ENCODE data around the gene ZNF800. TPM values are rescaled to one million over a fixed set of nuclear protein-coding genes. Genes with fewer than 3 reads are reported as not detected.

Gene ZNF800
- total and polyA plus RNA-seq, 4 donors = 4.8 to 15.2 (median 12.8) TPM

DNA sequence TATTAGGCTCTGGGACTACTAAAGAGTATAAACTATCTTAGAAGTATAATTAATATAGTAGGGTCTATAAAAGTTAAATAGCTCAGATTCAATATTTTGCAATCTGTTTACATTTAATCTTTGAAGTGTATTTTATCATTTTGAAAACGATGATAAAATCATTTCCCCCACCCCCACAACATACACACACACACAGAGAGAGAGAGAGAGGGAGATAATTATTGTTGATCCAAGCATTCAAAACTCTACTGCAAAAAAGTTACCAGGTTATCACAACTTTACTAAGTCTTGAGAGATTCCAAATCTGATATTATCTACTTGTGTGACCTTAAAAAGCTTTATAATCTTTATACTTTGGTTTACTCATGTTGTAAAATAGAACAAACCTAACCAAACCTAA is 14.0 kb downstream of the ZNF800 start (continued):
- TF ChIP-seq ATF3 (IDR thresholded peaks at IDR 0.05) (no peak), RXRA (IDR thresholded peaks at IDR 0.05) (no peak)

DNA sequence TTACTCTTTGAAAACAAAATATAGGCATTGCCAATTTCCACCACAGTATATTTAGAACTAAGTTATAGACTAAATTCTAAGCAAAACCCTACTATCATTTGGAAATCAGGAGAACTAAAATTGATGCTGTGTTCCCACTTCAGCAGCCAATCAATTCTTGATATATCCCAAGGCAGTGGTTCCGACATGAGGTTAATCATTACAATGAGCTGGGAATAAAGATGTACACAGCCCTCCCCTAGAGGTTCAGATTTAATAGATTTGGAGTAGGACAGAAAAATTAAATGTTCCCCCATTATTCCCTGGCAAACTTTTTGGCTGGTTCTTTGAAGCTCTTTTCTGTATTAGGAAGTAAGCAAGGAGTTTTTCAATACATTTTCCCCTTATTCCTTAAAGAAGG is 15.1 kb downstream of the ZNF800 start:
- no peak overlapping the region for H3K4me3 ChIP-seq (ENCODE audit: low read depth in 1 of 3, low read length in 3 of 3)
- no peak for TF ChIP-seq RXRA (IDR thresholded peaks at IDR 0.05)
- TF ChIP-seq RAD21 (IDR thresholded peaks at IDR 0.05) = no peak
- TF ChIP-seq FOXA2 (IDR thresholded peaks at IDR 0.05) = no peak
- no peak for TF ChIP-seq SP1 (IDR thresholded peaks at IDR 0.05)
- no peak for TF ChIP-seq HNF4G (IDR thresholded peaks at IDR 0.05)
- TF ChIP-seq ATF3 (IDR thresholded peaks at IDR 0.05) = no peak
- no peak for TF ChIP-seq HNF4A (conservative IDR thresholded peaks at IDR 0.05)
- TF ChIP-seq ZBTB33 (IDR thresholded peaks at IDR 0.05) = no peak
- TF ChIP-seq YY1 (IDR thresholded peaks at IDR 0.05) = no peak
- TF ChIP-seq NR2F2 (IDR thresholded peaks at IDR 0.05) = no peak
- TF ChIP-seq, protein P1, sequence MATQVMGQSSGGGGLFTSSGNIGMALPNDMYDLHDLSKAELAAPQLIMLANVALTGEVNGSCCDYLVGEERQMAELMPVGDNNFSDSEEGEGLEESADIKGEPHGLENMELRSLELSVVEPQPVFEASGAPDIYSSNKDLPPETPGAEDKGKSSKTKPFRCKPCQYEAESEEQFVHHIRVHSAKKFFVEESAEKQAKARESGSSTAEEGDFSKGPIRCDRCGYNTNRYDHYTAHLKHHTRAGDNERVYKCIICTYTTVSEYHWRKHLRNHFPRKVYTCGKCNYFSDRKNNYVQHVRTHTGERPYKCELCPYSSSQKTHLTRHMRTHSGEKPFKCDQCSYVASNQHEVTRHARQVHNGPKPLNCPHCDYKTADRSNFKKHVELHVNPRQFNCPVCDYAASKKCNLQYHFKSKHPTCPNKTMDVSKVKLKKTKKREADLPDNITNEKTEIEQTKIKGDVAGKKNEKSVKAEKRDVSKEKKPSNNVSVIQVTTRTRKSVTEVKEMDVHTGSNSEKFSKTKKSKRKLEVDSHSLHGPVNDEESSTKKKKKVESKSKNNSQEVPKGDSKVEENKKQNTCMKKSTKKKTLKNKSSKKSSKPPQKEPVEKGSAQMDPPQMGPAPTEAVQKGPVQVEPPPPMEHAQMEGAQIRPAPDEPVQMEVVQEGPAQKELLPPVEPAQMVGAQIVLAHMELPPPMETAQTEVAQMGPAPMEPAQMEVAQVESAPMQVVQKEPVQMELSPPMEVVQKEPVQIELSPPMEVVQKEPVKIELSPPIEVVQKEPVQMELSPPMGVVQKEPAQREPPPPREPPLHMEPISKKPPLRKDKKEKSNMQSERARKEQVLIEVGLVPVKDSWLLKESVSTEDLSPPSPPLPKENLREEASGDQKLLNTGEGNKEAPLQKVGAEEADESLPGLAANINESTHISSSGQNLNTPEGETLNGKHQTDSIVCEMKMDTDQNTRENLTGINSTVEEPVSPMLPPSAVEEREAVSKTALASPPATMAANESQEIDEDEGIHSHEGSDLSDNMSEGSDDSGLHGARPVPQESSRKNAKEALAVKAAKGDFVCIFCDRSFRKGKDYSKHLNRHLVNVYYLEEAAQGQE (IDR thresholded peaks at IDR 0.05) = no peak
- no peak for TF ChIP-seq JUND (IDR thresholded peaks at IDR 0.05)
- no peak for TF ChIP-seq EGR1 (IDR thresholded peaks at IDR 0.05; ENCODE audit: low read depth in 2 of 2)
- no peak for TF ChIP-seq GABPA (IDR thresholded peaks at IDR 0.05 in 1 of 2, conservative IDR thresholded peaks at IDR 0.05 in 1 of 2)
- TF ChIP-seq, protein P2, sequence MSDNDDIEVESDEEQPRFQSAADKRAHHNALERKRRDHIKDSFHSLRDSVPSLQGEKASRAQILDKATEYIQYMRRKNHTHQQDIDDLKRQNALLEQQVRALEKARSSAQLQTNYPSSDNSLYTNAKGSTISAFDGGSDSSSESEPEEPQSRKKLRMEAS (IDR thresholded peaks at IDR 0.05) = no peak
- no peak overlapping the region for H3K9ac ChIP-seq (ENCODE audit: low read depth in 1 of 2, low read length in 2 of 2)
- peaks cover 2 to 24% (median 20%) of the 10 kb centered on the region in 4 donors for H3K36me3 ChIP-seq (ENCODE audit: control insufficient read depth in 4 of 4, insufficient read depth in 3 of 4, low read depth in 1 of 4, low read length in 3 of 4)
- no peak overlapping the region for H3K27ac ChIP-seq (ENCODE audit: low read depth in 1 of 2, low read length in 2 of 2)
- WGBS = 23% methylated on average over 1 of the region's 1 CpG
- H3K27me3 ChIP-seq (ENCODE audit: control insufficient read depth in 4 of 4, insufficient read depth in 4 of 4, low read length in 3 of 4) = no peaks in the 10 kb centered on the region
- no peaks in the 10 kb centered on the region for H3K9me3 ChIP-seq (ENCODE audit: control insufficient read depth in 4 of 4, low read length in 3 of 4)
- DNase-seq (ENCODE audit: low spot score) = no peak
- H3K4me1 ChIP-seq (ENCODE audit: control insufficient read depth in 4 of 4, insufficient read depth in 4 of 4, low read length in 3 of 4) = peaks cover 0 to 3% (median 0%) of the 10 kb centered on the region in 4 donors

DNA sequence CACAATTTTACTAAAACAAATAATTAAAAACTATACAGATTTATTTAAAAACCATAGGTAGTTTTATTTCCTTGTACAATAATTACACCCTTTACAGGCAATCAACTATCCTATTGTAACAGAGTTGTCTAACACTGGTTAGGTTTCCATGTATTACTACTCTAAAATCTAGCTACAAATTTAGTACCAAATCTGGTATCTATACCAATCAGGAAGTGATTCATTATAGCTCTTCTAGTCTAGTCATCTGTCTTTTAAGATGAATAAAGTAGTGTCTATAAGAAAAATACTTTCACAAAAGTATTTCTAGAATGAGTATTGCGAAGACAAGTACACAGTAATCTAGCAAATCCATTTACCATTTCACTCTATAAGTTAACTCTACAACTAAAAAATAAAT is 16.9 kb downstream of the ZNF800 start:
- DNase-seq (ENCODE audit: low spot score) = no peak
- H3K4me1 ChIP-seq (ENCODE audit: control insufficient read depth in 4 of 4, insufficient read depth in 4 of 4, low read length in 3 of 4) = peaks cover 0 to 3% (median 0%) of the 10 kb centered on the region in 4 donors
- WGBS = 96% methylated on average over 1 of the region's 1 CpG
- peaks cover 2 to 27% (median 19%) of the 10 kb centered on the region in 4 donors for H3K36me3 ChIP-seq (ENCODE audit: control insufficient read depth in 4 of 4, insufficient read depth in 3 of 4, low read depth in 1 of 4, low read length in 3 of 4)
- no peak overlapping the region for H3K4me3 ChIP-seq (ENCODE audit: low read depth in 1 of 3, low read length in 3 of 3)
- H3K9me3 ChIP-seq (ENCODE audit: control insufficient read depth in 4 of 4, low read length in 3 of 4) = no peaks in the 10 kb centered on the region
- no peak overlapping the region for H3K27ac ChIP-seq (ENCODE audit: low read depth in 1 of 2, low read length in 2 of 2)
- H3K9ac ChIP-seq (ENCODE audit: low read depth in 1 of 2, low read length in 2 of 2) = no peak overlapping the region
- no peaks in the 10 kb centered on the region for H3K27me3 ChIP-seq (ENCODE audit: control insufficient read depth in 4 of 4, insufficient read depth in 4 of 4, low read length in 3 of 4)
- TF ChIP-seq GABPA (IDR thresholded peaks at IDR 0.05 in 1 of 2, conservative IDR thresholded peaks at IDR 0.05 in 1 of 2) (no peak), JUND (IDR thresholded peaks at IDR 0.05) (no peak), HNF4G (IDR thresholded peaks at IDR 0.05) (no peak), HNF4A (conservative IDR thresholded peaks at IDR 0.05) (no peak), SP1 (IDR thresholded peaks at IDR 0.05) (no peak), ATF3 (IDR thresholded peaks at IDR 0.05) (no peak), NR2F2 (IDR thresholded peaks at IDR 0.05) (no peak), RXRA (IDR thresholded peaks at IDR 0.05) (no peak), YY1 (IDR thresholded peaks at IDR 0.05) (no peak)
- TF ChIP-seq, protein P1 (IDR thresholded peaks at IDR 0.05) = no peak
- TF ChIP-seq, protein P3, sequence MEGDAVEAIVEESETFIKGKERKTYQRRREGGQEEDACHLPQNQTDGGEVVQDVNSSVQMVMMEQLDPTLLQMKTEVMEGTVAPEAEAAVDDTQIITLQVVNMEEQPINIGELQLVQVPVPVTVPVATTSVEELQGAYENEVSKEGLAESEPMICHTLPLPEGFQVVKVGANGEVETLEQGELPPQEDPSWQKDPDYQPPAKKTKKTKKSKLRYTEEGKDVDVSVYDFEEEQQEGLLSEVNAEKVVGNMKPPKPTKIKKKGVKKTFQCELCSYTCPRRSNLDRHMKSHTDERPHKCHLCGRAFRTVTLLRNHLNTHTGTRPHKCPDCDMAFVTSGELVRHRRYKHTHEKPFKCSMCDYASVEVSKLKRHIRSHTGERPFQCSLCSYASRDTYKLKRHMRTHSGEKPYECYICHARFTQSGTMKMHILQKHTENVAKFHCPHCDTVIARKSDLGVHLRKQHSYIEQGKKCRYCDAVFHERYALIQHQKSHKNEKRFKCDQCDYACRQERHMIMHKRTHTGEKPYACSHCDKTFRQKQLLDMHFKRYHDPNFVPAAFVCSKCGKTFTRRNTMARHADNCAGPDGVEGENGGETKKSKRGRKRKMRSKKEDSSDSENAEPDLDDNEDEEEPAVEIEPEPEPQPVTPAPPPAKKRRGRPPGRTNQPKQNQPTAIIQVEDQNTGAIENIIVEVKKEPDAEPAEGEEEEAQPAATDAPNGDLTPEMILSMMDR (IDR thresholded peaks at IDR 0.05; ENCODE audit: low read depth, low read length, missing input control) = no peak

Measured in liver (tissue), 9 donors.